HepG2 (cell line): ENCODE results near the gene SDHAF1. TPM values are rescaled to one million over a fixed set of nuclear protein-coding genes. Genes with fewer than 3 reads are reported as not detected.

ENCODE experiments used
- CENPT ChIP-seq: sonication (generic); formaldehyde crosslinking; IDR thresholded peaks from 2 replicates; pipeline ENCODE4 v1.8.0; 2022; ENCODE audit warnings: low read depth, mild to moderate bottlenecking, moderate library complexity, missing genetic modification reagents
- ELF1 ChIP-seq: sonication (generic); formaldehyde crosslinking; IDR thresholded peaks from 2 replicates; pipeline ENCODE4 v1.4.0; 2020; ENCODE audit warnings: missing genetic modification reagents
- FOXM1 ChIP-seq: sonication (generic); formaldehyde crosslinking; IDR thresholded peaks from 2 replicates; pipeline ENCODE4 v1.5.0; 2020; ENCODE audit warnings: missing genetic modification reagents
- KLF12 ChIP-seq: sonication (generic); formaldehyde crosslinking; IDR thresholded peaks from 2 replicates; pipeline ENCODE4 v1.4.0; 2020; ENCODE audit warnings: missing genetic modification reagents, borderline replicate concordance
- NR2C2 ChIP-seq: sonication (generic); formaldehyde crosslinking; IDR thresholded peaks from 2 replicates; pipeline ENCODE4 v1.4.0; 2020; ENCODE audit warnings: missing genetic modification reagents, mild to moderate bottlenecking, moderate library complexity, borderline replicate concordance
- NRL ChIP-seq: sonication (generic); formaldehyde crosslinking; IDR thresholded peaks from 2 replicates; pipeline ENCODE4 v1.5.0; 2020; ENCODE audit warnings: missing genetic modification reagents, mild to moderate bottlenecking, moderate library complexity, borderline replicate concordance
- RFX1 ChIP-seq: fragments of 450-650 bp; IDR thresholded peaks from 2 replicates; pipeline ENCODE4 v1.6.1; 2017
- SETDB1 ChIP-seq: sonication (generic); formaldehyde crosslinking; IDR thresholded peaks from 2 replicates; pipeline ENCODE4 v1.5.1; 2020; ENCODE audit warnings: missing genetic modification reagents, mild to moderate bottlenecking, borderline replicate concordance
- SP1 ChIP-seq, 2 experiments: fragments of 450-650 bp in 1 of 2; sonication (generic) in 1 of 2; formaldehyde crosslinking in 1 of 2; IDR thresholded peaks; 2 replicates each; pipeline versions ENCODE4 v1.4.0 to v1.6.1; 2016 to 2020; ENCODE audit warnings: missing genetic modification reagents in 1 of 2
- SPEN ChIP-seq: sonication (generic); formaldehyde crosslinking; IDR thresholded peaks from 2 replicates; pipeline ENCODE4 v1.5.1; 2020; ENCODE audit warnings: low read depth, mild to moderate bottlenecking, missing genetic modification reagents
- SRSF1 ChIP-seq: fragments of 200-400 bp; formaldehyde crosslinking; optimal IDR thresholded peaks from 2 replicates; pipeline ENCODE3; 2017; ENCODE audit warnings: mild to moderate bottlenecking, low read depth, low read length, moderate library complexity
- TCF7 ChIP-seq: sonication (generic); IDR thresholded peaks from 2 replicates; pipeline ENCODE4 v1.6.1; 2016; ENCODE audit warnings: antibody characterized with exemption, low read depth
- YEATS4 ChIP-seq: sonication (generic); formaldehyde crosslinking; IDR thresholded peaks from 2 replicates; pipeline ENCODE4 v1.4.0; 2020; ENCODE audit warnings: missing genetic modification reagents, borderline replicate concordance
- ZBED4 ChIP-seq: sonication (generic); formaldehyde crosslinking; IDR thresholded peaks from 2 replicates; pipeline ENCODE4 v1.4.0; 2020; ENCODE audit warnings: missing genetic modification reagents, borderline replicate concordance
- ZNF556 ChIP-seq: sonication (generic); formaldehyde crosslinking; IDR thresholded peaks from 2 replicates; pipeline ENCODE4 v1.4.0; 2020; ENCODE audit warnings: mild to moderate bottlenecking, missing genetic modification reagents, borderline replicate concordance
- ZNF674 ChIP-seq: sonication (generic); formaldehyde crosslinking; IDR thresholded peaks from 2 replicates; pipeline ENCODE4 v1.5.0; 2020; ENCODE audit warnings: low read depth, mild to moderate bottlenecking, missing genetic modification reagents
- ZNF781 ChIP-seq: sonication (generic); formaldehyde crosslinking; IDR thresholded peaks from 2 replicates; pipeline ENCODE4 v1.5.1; 2020; ENCODE audit warnings: borderline replicate concordance, mild to moderate bottlenecking, missing genetic modification reagents; ENCODE audit errors: not compliant biosample characterization
- ZSCAN21 ChIP-seq: sonication (generic); formaldehyde crosslinking; IDR thresholded peaks from 2 replicates; pipeline ENCODE4 v1.8.0; 2022; ENCODE audit warnings: mild to moderate bottlenecking, missing genetic modification reagents, moderate library complexity, borderline replicate concordance
- polyA plus RNA-seq, 8 experiments: library from polyadenylated mRNA; depleted of rRNA in 3 of 8; stranded (reverse) in 7 of 8; unstranded in 1 of 8; fragments of >200 nt; fragmentation: Illumina TruSeq in 4 of 8; extraction: Trizol in 4 of 8; gene quantifications; 2 replicates each; pipeline versions ENCODE4 v1.2.1 to v1.2.3, GENCODE V29; 2011 to 2016; ENCODE audit warnings: low read depth in 4 of 8, missing spikeins in 1 of 8, mixed read lengths in 1 of 8; ENCODE audit not compliant: insufficient read depth in 1 of 8
- total RNA-seq, 5 experiments: library from RNA; depleted of rRNA; stranded (reverse); fragments of >200 nt; fragmentation: Illumina TruSeq; extraction: Trizol; gene quantifications; 2 replicates each; pipeline ENCODE4 v1.2.3, GENCODE V29; 2016; ENCODE audit warnings: low read depth in 1 of 5
- TF ChIP-seq, protein P1 (sequence below): sonication (generic); formaldehyde crosslinking; IDR thresholded peaks from 2 replicates; pipeline ENCODE4 v1.5.0; 2020; ENCODE audit warnings: mild to moderate bottlenecking, missing genetic modification reagents
- TF ChIP-seq, protein P2 (sequence below): sonication (generic); formaldehyde crosslinking; IDR thresholded peaks from 2 replicates; pipeline ENCODE4 v1.8.0; 2023; ENCODE audit warnings: mild to moderate bottlenecking, missing genetic modification reagents
- TF ChIP-seq, protein P3 (sequence below): sonication (generic); formaldehyde crosslinking; conservative IDR thresholded peaks from 2 replicates; pipeline ENCODE4 v1.4.0; 2020; ENCODE audit warnings: missing genetic modification reagents

The SDHAF1 gene
- total and polyA plus RNA-seq, 2 of the 13 experiments (the other 11 are each of a cell fraction or from before 2014, with no cell fraction given) = 17.8 to 22.8 TPM

GRCh38 chr19:36008336-36008978, 13.5 kb downstream of the SDHAF1 start, which contains the start of gene SYNE4 (continued):
- TF ChIP-seq SPEN = peak; percentile 68; the same call in 1 of the 2 replicates
- TF ChIP-seq TCF7 = no peak
- peak; percentile 33; the same call in 1 of the 2 replicates for TF ChIP-seq ELF1
- peak; percentile 76 for TF ChIP-seq SRSF1
- TF ChIP-seq RFX1 = no peak
- 0 out of 2 replicates have a peak, but pooled peaks have one; percentile 49 for TF ChIP-seq ZBED4 (CRISPR knock-in tag)
- peak; percentile 53 for TF ChIP-seq NR2C2 (CRISPR knock-in tag)
- TF ChIP-seq CENPT (CRISPR knock-in tag) = no peak
- no peak for TF ChIP-seq NRL (CRISPR knock-in tag)
- TF ChIP-seq FOXM1 (CRISPR knock-in tag) = no peak
- no peak for TF ChIP-seq ZNF781 (CRISPR knock-in tag)
- no peak for TF ChIP-seq SETDB1 (CRISPR knock-in tag)
- TF ChIP-seq SP1 (IDR thresholded peaks at IDR 0.05) = no peak
- TF ChIP-seq SP1 (CRISPR knock-in tag; IDR thresholded peaks at IDR 0.05) = peak; percentile 47; the same call in 1 of the 2 replicates
- no peak for TF ChIP-seq ZNF674
- no peak for TF ChIP-seq ZSCAN21
- TF ChIP-seq, protein P1, sequence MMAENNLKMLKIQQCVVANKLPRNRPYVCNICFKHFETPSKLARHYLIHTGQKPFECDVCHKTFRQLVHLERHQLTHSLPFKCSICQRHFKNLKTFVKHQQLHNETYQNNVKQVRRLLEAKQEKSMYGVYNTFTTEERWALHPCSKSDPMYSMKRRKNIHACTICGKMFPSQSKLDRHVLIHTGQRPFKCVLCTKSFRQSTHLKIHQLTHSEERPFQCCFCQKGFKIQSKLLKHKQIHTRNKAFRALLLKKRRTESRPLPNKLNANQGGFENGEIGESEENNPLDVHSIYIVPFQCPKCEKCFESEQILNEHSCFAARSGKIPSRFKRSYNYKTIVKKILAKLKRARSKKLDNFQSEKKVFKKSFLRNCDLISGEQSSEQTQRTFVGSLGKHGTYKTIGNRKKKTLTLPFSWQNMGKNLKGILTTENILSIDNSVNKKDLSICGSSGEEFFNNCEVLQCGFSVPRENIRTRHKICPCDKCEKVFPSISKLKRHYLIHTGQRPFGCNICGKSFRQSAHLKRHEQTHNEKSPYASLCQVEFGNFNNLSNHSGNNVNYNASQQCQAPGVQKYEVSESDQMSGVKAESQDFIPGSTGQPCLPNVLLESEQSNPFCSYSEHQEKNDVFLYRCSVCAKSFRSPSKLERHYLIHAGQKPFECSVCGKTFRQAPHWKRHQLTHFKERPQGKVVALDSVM = peak; percentile 86
- TF ChIP-seq, protein P2, sequence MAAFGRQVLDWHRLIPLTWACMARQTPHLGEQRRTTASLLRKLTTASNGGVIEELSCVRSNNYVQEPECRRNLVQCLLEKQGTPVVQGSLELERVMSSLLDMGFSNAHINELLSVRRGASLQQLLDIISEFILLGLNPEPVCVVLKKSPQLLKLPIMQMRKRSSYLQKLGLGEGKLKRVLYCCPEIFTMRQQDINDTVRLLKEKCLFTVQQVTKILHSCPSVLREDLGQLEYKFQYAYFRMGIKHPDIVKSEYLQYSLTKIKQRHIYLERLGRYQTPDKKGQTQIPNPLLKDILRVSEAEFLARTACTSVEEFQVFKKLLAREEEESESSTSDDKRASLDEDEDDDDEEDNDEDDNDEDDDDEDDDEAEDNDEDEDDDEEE (CRISPR knock-in tag) = no peak
- peak; percentile 72; the same call in 1 of the 2 replicates for TF ChIP-seq YEATS4 (CRISPR knock-in tag)
- TF ChIP-seq ZNF556 (CRISPR knock-in tag) = peak; percentile 70; the same call in 1 of the 2 replicates
- TF ChIP-seq, protein P3, sequence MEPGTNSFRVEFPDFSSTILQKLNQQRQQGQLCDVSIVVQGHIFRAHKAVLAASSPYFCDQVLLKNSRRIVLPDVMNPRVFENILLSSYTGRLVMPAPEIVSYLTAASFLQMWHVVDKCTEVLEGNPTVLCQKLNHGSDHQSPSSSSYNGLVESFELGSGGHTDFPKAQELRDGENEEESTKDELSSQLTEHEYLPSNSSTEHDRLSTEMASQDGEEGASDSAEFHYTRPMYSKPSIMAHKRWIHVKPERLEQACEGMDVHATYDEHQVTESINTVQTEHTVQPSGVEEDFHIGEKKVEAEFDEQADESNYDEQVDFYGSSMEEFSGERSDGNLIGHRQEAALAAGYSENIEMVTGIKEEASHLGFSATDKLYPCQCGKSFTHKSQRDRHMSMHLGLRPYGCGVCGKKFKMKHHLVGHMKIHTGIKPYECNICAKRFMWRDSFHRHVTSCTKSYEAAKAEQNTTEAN (CRISPR knock-in tag) = 0 out of 2 replicates have a peak, but pooled peaks have one; percentile 35
- peak; percentile 52; the same call in 1 of the 2 replicates for TF ChIP-seq KLF12 (CRISPR knock-in tag)
